Activated CD4-positive, alpha-beta T cell treated with anti-CD3 and anti-CD28 coated beads, Interleukin-2, amount 10 ng/mL, durations not matched to agents 24 days and 14 days (primary cell): ENCODE results near the gene LDLRAD3. TPM values are rescaled to one million over a fixed set of nuclear protein-coding genes. Genes with fewer than 3 reads are reported as not detected.

Experiments used
- DNase-seq: peaks from one replicate; pipeline ENCODE4 v3.0.0; 2022
- H3K27ac Mint-ChIP-seq: one replicate; pipeline ENCODE4 v1.8.0; 2022; ENCODE audit warnings: mild to moderate bottlenecking, mixed read lengths
- H3K27me3 Mint-ChIP-seq: one replicate; pipeline ENCODE4 v1.8.0; 2022; ENCODE audit warnings: mixed read lengths
- H3K36me3 Mint-ChIP-seq: one replicate; pipeline ENCODE4 v1.8.0; 2022; ENCODE audit warnings: low read depth, mild to moderate bottlenecking, mixed read lengths
- H3K4me1 Mint-ChIP-seq: one replicate; pipeline ENCODE4 v1.8.0; 2021; ENCODE audit warnings: mixed read lengths
- H3K4me3 Mint-ChIP-seq: one replicate; pipeline ENCODE4 v1.8.0; 2022; ENCODE audit warnings: mild to moderate bottlenecking, moderate library complexity, mixed read lengths
- H3K9me3 Mint-ChIP-seq: one replicate; pipeline ENCODE4 v1.8.0; 2021; ENCODE audit warnings: mixed read lengths
- intact Hi-C: fragments of 100-400 bp; cut with micrococcal nuclease; formaldehyde crosslinking; loops from one replicate; pipeline ENCODE4 v1.15.1; 2023
- total RNA-seq: library from RNA; stranded (reverse); gene quantifications from 2 replicates; pipeline ENCODE4 v1.2.3, GENCODE V29; 2022

The LDLRAD3 gene
- total RNA-seq, 1 donor from 2014 or later = 0.54 TPM

GRCh38 chr11:36051235-36052144 is 107.6 kb downstream of the LDLRAD3 start:
- H3K4me3 Mint-ChIP-seq = no peak overlapping the region
- H3K27ac Mint-ChIP-seq = no peak overlapping the region
- intact Hi-C loops = loop anchor here (5.0 kb wide), 1 partner anchor 434 kb away; the partner anchor contains the start of gene FJX1
- H3K27me3 Mint-ChIP-seq = peaks cover 3% of the 10 kb centered on the region
- peaks cover 5% of the 10 kb centered on the region for H3K9me3 Mint-ChIP-seq
- H3K36me3 Mint-ChIP-seq = no peaks in the 10 kb centered on the region
- no peak for DNase-seq
- no peaks in the 10 kb centered on the region for H3K4me1 Mint-ChIP-seq

GRCh38 chr11:36053281-36053680 is 109.4 kb downstream of the LDLRAD3 start:
- Mint-ChIP-seq H3K4me1 (no peaks in the 10 kb centered on the region), H3K9me3 (peaks cover 5% of the 10 kb centered on the region), H3K27me3 (peaks cover 3% of the 10 kb centered on the region), H3K4me3 (no peak overlapping the region), H3K36me3 (no peaks in the 10 kb centered on the region), H3K27ac (no peak overlapping the region)
- intact Hi-C loops = loop anchor here (5.0 kb wide), 1 partner anchor 436 kb away; the partner anchor contains the start of gene FJX1
- DNase-seq = no peak

- intact Hi-C loops = loop anchor here (5.0 kb wide), 1 partner anchor 437 kb away; the partner anchor contains the start of gene FJX1
These were observed 110.0 kb downstream of the LDLRAD3 start for GRCh38 chr11:36053862-36054261.

GRCh38 chr11:36054628-36055027 is 110.8 kb downstream of the LDLRAD3 start:
- Mint-ChIP-seq H3K36me3 (no peaks in the 10 kb centered on the region), H3K27me3 (no peaks in the 10 kb centered on the region), H3K9me3 (peaks cover 5% of the 10 kb centered on the region), H3K4me3 (no peak overlapping the region), H3K4me1 (no peaks in the 10 kb centered on the region), H3K27ac (no peak overlapping the region)
- no peak for DNase-seq
- intact Hi-C loops = loop anchor here (5.0 kb wide), 1 partner anchor 437 kb away; the partner anchor contains the start of gene FJX1

More at GRCh38 chr11:36053862-36054261, 110.0 kb downstream of the LDLRAD3 start:
- peaks cover 5% of the 10 kb centered on the region for H3K9me3 Mint-ChIP-seq
- peaks cover under 1% of the 10 kb centered on the region for H3K27me3 Mint-ChIP-seq
- no peak for DNase-seq
- no peak overlapping the region for H3K27ac Mint-ChIP-seq
- H3K4me1 Mint-ChIP-seq = no peaks in the 10 kb centered on the region
- no peaks in the 10 kb centered on the region for H3K36me3 Mint-ChIP-seq
- H3K4me3 Mint-ChIP-seq = no peak overlapping the region

GRCh38 chr11:36056160-36056751 is 112.4 kb downstream of the LDLRAD3 start:
- H3K27ac Mint-ChIP-seq = no peak overlapping the region
- no peaks in the 10 kb centered on the region for H3K4me1 Mint-ChIP-seq
- H3K4me3 Mint-ChIP-seq = no peak overlapping the region
- intact Hi-C loops = no loop called here
- H3K36me3 Mint-ChIP-seq = no peaks in the 10 kb centered on the region
- peak; percentile 56 for DNase-seq
- no peaks in the 10 kb centered on the region for H3K27me3 Mint-ChIP-seq
- H3K9me3 Mint-ChIP-seq = peaks cover 5% of the 10 kb centered on the region

- intact Hi-C loops = no loop called here
- Mint-ChIP-seq H3K9me3 (peaks cover 5% of the 10 kb centered on the region), H3K27ac (no peak overlapping the region), H3K4me3 (no peak overlapping the region), H3K36me3 (no peaks in the 10 kb centered on the region), H3K27me3 (no peaks in the 10 kb centered on the region), H3K4me1 (no peaks in the 10 kb centered on the region)
- DNase-seq = no peak
These were observed 113.6 kb downstream of the LDLRAD3 start for GRCh38 chr11:36057379-36058042.

GRCh38 chr11:36059660-36060059 is 115.8 kb downstream of the LDLRAD3 start:
- Mint-ChIP-seq H3K4me3 (no peak overlapping the region), H3K27me3 (peaks cover under 1% of the 10 kb centered on the region), H3K27ac (no peak overlapping the region), H3K9me3 (peaks cover 2% of the 10 kb centered on the region), H3K4me1 (no peaks in the 10 kb centered on the region), H3K36me3 (no peaks in the 10 kb centered on the region)
- intact Hi-C loops = no loop called here
- DNase-seq = no peak

- intact Hi-C loops = no loop called here
- H3K36me3 Mint-ChIP-seq = no peaks in the 10 kb centered on the region
These were observed 117.1 kb downstream of the LDLRAD3 start for GRCh38 chr11:36060926-36061325.

GRCh38 chr11:36061471-36061870 is 117.6 kb downstream of the LDLRAD3 start:
- H3K4me1 Mint-ChIP-seq = no peaks in the 10 kb centered on the region
- intact Hi-C loops = no loop called here
- no peak for DNase-seq
- no peaks in the 10 kb centered on the region for H3K36me3 Mint-ChIP-seq
- no peak overlapping the region for H3K4me3 Mint-ChIP-seq
- H3K27me3 Mint-ChIP-seq = peaks cover 3% of the 10 kb centered on the region
- H3K9me3 Mint-ChIP-seq = no peaks in the 10 kb centered on the region
- H3K27ac Mint-ChIP-seq = no peak overlapping the region

More at GRCh38 chr11:36060926-36061325, 117.1 kb downstream of the LDLRAD3 start:
- no peaks in the 10 kb centered on the region for H3K9me3 Mint-ChIP-seq
- H3K4me1 Mint-ChIP-seq = no peaks in the 10 kb centered on the region
- no peak overlapping the region for H3K27ac Mint-ChIP-seq
- no peak overlapping the region for H3K4me3 Mint-ChIP-seq
- H3K27me3 Mint-ChIP-seq = peaks cover 3% of the 10 kb centered on the region
- DNase-seq = no peak

GRCh38 chr11:36062796-36063365 is 119.0 kb downstream of the LDLRAD3 start:
- DNase-seq = no peak
- intact Hi-C loops = no loop called here
- Mint-ChIP-seq H3K27ac (no peak overlapping the region), H3K36me3 (no peaks in the 10 kb centered on the region), H3K27me3 (peaks cover 6% of the 10 kb centered on the region), H3K4me3 (no peak overlapping the region), H3K4me1 (no peaks in the 10 kb centered on the region), H3K9me3 (peaks cover 4% of the 10 kb centered on the region)

GRCh38 chr11:36065436-36065835 is 121.6 kb downstream of the LDLRAD3 start:
- intact Hi-C loops = no loop called here
- Mint-ChIP-seq H3K4me3 (no peak overlapping the region), H3K4me1 (no peaks in the 10 kb centered on the region), H3K36me3 (no peaks in the 10 kb centered on the region), H3K27ac (no peak overlapping the region), H3K9me3 (peaks cover 4% of the 10 kb centered on the region), H3K27me3 (peaks cover 6% of the 10 kb centered on the region)
- DNase-seq = no peak

- DNase-seq = no peak
- Mint-ChIP-seq H3K9me3 (peaks cover 4% of the 10 kb centered on the region), H3K36me3 (no peaks in the 10 kb centered on the region), H3K4me3 (no peak overlapping the region), H3K27me3 (peaks cover 6% of the 10 kb centered on the region), H3K4me1 (no peaks in the 10 kb centered on the region), H3K27ac (no peak overlapping the region)
- intact Hi-C loops = no loop called here
These were observed 123.0 kb downstream of the LDLRAD3 start for GRCh38 chr11:36066891-36067290.

GRCh38 chr11:36069576-36070212 is 125.8 kb downstream of the LDLRAD3 start:
- Mint-ChIP-seq H3K9me3 (peaks cover 4% of the 10 kb centered on the region), H3K4me3 (no peak overlapping the region), H3K36me3 (no peaks in the 10 kb centered on the region), H3K27me3 (peaks cover 7% of the 10 kb centered on the region), H3K27ac (no peak overlapping the region), H3K4me1 (no peaks in the 10 kb centered on the region)
- no peak for DNase-seq
- intact Hi-C loops = no loop called here
